SK-N-DZ (cell line): ENCODE data around the gene PSMB11.

ENCODE experiments used
- DNase-seq: peaks from one replicate; pipeline ENCODE4 v3.0.0-alpha.2; 2015; ENCODE audit warnings: low spot score

The PSMB11 gene

DNA sequence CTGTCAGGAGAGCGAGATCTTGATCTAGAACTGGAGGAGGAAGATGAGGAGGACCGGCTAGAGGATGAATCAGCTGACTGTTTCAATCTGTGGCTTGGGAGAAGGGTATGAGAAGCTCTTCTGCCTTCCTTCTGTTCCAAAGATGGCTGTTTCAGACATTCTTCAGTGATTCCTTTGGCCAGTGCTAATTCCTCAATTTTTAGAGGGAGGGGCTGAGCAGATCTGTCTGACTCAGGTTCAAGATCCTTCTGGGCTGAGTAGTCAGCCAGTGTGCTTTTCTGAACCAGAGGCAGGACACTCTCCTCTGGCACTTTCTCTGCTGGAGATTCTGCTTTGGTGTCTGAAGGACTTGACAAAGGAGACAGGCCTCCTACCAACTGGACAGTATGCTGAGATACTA lies 37.7 kb downstream of the PSMB11 start:
- no peak for DNase-seq

DNA sequence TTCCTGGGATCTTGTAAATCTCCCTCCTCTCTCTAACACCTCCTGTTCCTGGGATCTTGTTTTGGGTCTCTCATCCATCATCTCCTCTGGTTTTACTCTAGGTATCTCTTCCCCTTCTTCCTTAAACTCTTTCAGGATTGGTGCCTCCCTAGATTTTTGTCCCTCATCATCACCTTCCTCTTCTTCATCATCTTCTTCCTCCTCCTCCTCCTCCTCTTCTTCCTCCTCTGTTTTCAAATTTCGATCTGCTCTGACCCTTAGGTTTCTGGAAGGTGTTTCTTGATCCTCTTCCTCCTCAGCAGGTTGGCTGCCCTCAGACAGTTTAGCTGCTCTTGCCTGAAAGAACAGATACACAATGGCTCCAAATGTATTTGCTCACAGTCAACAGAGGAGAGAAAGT lies 38.5 kb downstream of the PSMB11 start:
- no peak for DNase-seq

GRCh38 chr14:23085458-23085857 lies 43.4 kb downstream of the PSMB11 start:
- no peak for DNase-seq

GRCh38 chr14:23086565-23086964 lies 44.6 kb downstream of the PSMB11 start:
- no peak for DNase-seq

- DNase-seq: no peak
Measured at GRCh38 chr14:23089498-23090253, 47.7 kb downstream of the PSMB11 start.

DNA sequence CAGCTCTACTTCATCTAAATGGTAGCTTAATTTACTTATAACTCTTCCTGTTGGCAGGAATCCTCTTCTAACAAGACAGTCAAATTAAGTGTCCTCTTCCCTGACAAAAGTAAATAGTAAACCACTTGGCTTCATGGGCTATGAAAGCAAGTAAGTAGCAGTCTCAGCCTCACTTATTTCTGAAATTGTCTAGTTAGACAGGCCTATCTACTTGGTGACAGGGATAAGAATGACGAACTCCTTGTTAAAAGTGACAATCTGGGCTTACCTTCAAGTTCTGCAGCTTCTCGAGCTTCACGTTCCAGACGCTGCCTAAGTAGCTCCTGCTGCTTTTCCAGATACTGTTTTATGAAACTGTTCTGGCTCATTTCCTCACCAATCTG lies 48.2 kb downstream of the PSMB11 start:
- no peak for DNase-seq

GRCh38 chr14:23091294-23092225 lies 49.5 kb downstream of the PSMB11 start:
- no peak for DNase-seq

DNA sequence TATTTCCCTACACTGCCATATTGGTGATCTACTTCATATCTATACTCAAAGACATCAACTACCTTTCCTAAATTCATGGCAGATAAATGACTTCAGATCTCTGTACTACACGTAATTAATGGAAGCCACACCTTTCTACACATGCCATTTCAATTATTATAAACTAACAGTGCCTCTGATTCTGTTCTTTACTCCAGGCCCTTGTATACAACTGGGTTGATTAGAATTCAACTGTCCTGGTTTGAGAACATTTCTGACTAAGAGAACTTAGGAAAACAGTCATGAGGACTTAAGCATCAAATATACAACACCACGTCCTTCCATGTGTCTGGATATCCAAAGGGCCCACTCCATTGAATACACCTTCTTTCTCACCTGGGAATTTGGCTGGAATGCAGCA lies 51.1 kb downstream of the PSMB11 start:
- no peak for DNase-seq

DNA sequence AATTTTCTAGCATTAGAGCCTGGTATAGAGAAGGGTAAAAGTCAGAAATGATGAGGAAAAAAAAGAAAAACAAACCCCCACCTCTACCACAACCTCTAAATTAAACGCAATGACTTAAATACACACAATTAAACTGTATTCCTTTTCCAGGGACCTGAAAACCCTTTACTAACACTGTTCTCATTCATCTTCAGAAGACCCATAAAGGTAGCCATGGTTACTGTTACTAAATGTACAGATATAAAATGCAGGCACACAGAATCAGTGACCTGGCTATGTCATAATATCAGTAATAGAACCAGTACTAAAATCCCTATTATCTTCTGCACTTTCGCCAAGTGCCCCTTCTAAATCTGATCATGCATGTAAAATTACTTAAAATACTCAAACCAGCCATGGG lies 51.5 kb downstream of the PSMB11 start:
- no peak for DNase-seq
